Cardiac fibroblast (primary cell): ENCODE data around the gene SPDYE5.
"Not testable (repeated sequence)": the region's sequence is repeated elsewhere in the genome, so short reads cannot be mapped to it uniquely, and the experiment has no call there.

Experiments used
- DNase-seq, 2 donors: peaks; one replicate each; pipeline versions ENCODE4 v3.0.0 to v3.0.0-alpha.2; 2010; ENCODE audit warnings: low read depth in 2 of 2
- H3K4me3 ChIP-seq, 2 donors: replicated peaks in 1 of 2; 1 replicate in 1 of 2; 2 replicates in 1 of 2; pipeline ENCODE4 v1.5.1; 2011; ENCODE audit warnings: low read depth in 2 of 2, low read length in 2 of 2, mild to moderate bottlenecking in 2 of 2, moderate library complexity in 1 of 2
- CTCF ChIP-seq: IDR thresholded peaks from one replicate; pipeline ENCODE4 v1.5.1; 2011; ENCODE audit warnings: low read depth, mild to moderate bottlenecking, low read length, inconsistent platforms

Gene SPDYE5

DNA sequence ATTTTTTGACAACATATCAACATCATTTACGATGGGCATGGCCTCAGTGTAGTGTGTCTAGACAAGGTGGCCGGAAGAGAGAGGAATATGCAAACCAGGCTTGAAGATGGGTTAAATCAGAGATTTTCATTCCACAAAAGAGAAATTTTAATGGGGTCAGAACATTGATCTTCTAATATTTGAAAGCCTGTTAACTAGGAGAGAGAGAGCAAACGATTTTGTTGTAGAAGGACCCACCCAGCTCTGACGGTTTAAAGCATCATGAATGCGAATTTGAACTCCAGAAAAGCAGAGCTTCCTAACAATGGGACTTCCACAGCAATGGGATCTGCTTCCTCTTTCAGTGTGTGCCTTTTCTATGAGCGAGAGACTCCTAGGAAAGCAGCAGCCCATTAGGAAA lies at the start of gene SPDYE5:
Gene SPDYE5, plus strand, starts transcription at position 301 of the 400 bp plus-strand sequence. CDS start 1,728 bp downstream, outside the sequence.
- not testable (repeated sequence) for H3K4me3 ChIP-seq, DNase-seq

DNA sequence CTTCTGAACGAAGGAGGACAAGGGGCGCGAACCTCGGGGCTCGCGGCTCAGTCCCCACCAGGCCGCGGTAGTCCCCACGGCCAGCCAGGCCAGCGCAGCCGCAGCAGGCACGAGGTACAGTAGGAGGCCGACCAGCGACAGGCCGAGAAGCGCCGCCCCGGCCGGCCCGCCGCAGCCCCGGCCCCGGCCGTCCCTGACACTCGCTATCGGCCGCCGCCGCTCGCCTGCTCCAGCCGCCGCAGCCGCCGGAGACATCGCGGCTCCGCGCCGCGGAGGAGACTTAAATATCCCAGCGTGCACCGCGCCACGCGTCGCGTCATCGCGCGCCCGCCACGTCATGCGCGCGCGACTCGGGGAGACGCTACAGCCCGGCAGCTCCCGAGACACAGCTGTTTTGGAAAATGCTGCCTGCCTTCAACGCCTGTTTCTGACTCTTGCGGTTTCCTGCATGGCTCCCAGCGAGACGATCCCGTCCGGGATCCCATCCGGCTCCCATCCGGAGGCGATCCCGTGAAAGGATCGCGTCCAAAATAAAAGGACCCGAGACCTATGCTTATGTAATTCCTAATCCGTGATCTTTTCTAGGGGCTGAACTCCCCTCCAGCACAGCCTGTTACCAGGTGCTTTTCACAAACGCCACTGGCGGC lies 49.5 kb upstream of the SPDYE5 start:
- DNase-seq, result peak; percentile 10 to 27
- peak overlapping the region; percentile 47 to 58 for H3K4me3 ChIP-seq

- DNase-seq, H3K4me3 ChIP-seq: not testable (repeated sequence)
Measured at GRCh38 chr7:75449946-75450345, 42.2 kb upstream of the SPDYE5 start.

DNA sequence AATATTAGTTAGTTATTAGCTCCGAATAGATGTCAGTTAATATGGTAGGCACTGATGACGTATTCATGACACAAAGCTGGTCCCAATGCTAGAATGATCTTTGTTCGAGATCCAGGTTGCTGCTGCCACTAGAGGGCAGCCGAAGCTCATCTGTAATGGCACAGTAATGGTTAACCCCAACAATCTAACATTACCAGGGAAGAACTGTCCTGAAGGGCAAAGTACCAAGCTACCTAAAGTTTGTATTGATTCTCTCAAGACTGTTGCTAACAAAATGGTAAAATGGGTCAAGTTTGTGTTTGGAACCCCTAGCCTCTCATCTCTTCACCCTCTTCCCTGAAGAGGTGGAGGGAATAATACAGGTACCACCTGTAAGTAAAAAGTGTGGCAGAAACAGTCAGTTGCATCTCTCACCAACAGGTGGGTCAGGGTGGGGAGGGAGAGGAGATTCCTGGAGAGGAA lies 39.6 kb upstream of the SPDYE5 start:
- TF ChIP-seq CTCF, result peak; percentile 30
- not testable (repeated sequence) for H3K4me3 ChIP-seq, DNase-seq

GRCh38 chr7:75456403-75456802 lies 35.7 kb upstream of the SPDYE5 start:
- H3K4me3 ChIP-seq, DNase-seq: not testable (repeated sequence)

DNA sequence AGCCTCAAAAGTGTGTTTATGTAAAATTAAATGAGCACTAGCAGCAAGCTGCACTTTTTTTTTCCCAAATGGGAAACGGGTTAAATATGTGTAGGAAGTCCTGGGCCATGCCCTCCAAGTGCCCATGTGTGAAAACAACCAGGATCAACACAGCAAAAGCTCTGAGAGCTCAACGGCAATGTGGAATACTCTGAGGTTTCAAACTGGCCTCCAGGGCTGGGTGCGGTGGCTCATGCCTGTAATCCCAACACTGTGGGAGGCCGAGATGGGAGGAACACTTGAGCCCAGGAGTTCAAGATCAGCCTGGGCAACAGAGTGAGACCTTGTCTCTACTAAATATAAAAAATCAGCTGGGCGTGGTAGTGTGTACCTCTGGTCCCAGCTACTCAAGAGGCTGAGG lies 34.1 kb upstream of the SPDYE5 start:
- not testable (repeated sequence) for DNase-seq, H3K4me3 ChIP-seq

- not testable (repeated sequence) for DNase-seq, H3K4me3 ChIP-seq
Measured at GRCh38 chr7:75460541-75460940, 31.6 kb upstream of the SPDYE5 start.

DNA sequence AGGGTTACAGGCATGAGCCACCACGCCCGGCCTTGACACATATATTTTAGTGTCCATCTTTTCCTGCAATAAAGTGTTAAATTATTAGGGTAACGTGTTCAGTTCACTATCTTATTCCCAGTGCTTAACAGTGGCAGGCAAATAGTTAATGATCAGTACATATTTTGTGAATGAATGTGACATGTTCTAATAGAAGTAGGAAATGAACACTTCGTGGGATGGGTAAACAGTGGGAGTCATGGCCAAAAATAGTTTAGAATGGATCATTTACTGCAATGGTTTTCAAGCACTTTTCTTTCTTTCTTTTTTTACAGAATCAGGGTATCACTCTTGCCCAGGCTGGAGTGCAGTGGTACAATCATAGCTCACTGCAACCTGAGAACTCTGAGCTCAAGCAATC lies 22.0 kb upstream of the SPDYE5 start:
- H3K4me3 ChIP-seq, DNase-seq: not testable (repeated sequence)

GRCh38 chr7:75477457-75477856 lies 14.7 kb upstream of the SPDYE5 start:
- peak in 1 of 2 donors; percentile 3 for DNase-seq
- H3K4me3 ChIP-seq, result not testable (repeated sequence)

- not testable (repeated sequence) for DNase-seq, H3K4me3 ChIP-seq
Measured at GRCh38 chr7:75480313-75480712, 11.8 kb upstream of the SPDYE5 start.

DNA sequence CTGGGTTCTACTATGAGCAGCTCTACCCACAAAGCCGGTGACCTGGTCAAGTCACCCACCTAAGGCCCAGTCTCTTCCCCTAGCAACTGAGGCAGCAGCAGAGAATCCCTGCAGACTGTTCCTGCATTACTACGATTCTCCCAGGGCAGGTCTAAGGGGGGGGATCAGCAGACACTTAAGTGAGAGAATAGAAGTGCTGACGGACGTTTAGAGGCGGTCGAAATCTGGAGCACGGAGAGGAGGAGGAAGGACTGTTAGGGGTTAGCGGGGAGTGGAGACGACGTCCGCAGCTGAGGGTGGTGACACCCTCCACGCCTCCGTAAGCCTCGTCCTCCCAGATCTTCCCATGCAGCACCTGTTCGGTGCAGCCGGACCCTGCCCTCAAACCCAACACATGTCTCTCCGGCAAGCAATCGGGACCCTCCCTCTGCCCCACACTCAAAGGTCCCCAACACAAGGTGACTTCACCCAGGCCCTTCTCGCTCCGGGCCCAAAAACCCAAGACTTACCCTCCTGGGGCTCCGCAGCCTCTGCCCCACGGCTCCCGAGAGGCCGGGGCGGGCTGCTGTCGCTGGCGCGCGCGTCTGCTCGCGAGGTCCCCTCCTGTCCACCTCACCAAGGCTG lies 6.7 kb upstream of the SPDYE5 start:
- H3K4me3 ChIP-seq, result peak overlapping the region; percentile 67 to 74
- DNase-seq, result peak in 1 of 2 donors; percentile 5

- H3K4me3 ChIP-seq, result peak within 1 kb of the TSS; percentile 67 to 74
- peak; percentile 88 to 94 for DNase-seq
Measured at GRCh38 chr7:75485979-75486643, 6.0 kb upstream of the SPDYE5 start, which contains the start of gene POM121C. Gene POM121C (minus strand): TSS chr7:75486299. CDS start chr7:75441496, 44,803 bp downstream.

- H3K4me3 ChIP-seq, DNase-seq: not testable (repeated sequence)
Measured at GRCh38 chr7:75509033-75509432, 16.9 kb downstream of the SPDYE5 start.

GRCh38 chr7:75518842-75519241 lies 26.7 kb downstream of the SPDYE5 start:
- peak in 1 of 2 donors; percentile 18 for DNase-seq
- H3K4me3 ChIP-seq, result not testable (repeated sequence)

- not testable (repeated sequence) for H3K4me3 ChIP-seq, DNase-seq
Measured at GRCh38 chr7:75521727-75522126, 29.6 kb downstream of the SPDYE5 start.

GRCh38 chr7:75527224-75527722 lies 35.2 kb downstream of the SPDYE5 start:
- not testable (repeated sequence) for DNase-seq
- peak overlapping the region; percentile 81 to 90 for H3K4me3 ChIP-seq
